Muscle layer of duodenum (tissue), 2 donors: ENCODE results near the gene WDR88.
"Not testable (repeated sequence)": the region's sequence is repeated elsewhere in the genome, so short reads cannot be mapped to it uniquely, and the experiment has no call there.

Experiments used
- H3K27ac ChIP-seq: one replicate; pipeline ENCODE4 v1.7.0; 2013; ENCODE audit warnings: mild to moderate bottlenecking, low read length
- H3K27me3 ChIP-seq: one replicate; pipeline ENCODE4 v1.7.0; 2013; ENCODE audit warnings: low read depth, mild to moderate bottlenecking, control low read depth, low read length
- H3K36me3 ChIP-seq, 2 donors: one replicate each; pipeline ENCODE4 v1.7.0; 2013; ENCODE audit warnings: low read length in 2 of 2, control low read depth in 1 of 2, mild to moderate bottlenecking in 1 of 2; ENCODE audit not compliant: insufficient read depth in 2 of 2, control insufficient read depth in 1 of 2
- H3K4me1 ChIP-seq, 2 donors: one replicate each; pipeline ENCODE4 v1.7.0; 2013; ENCODE audit warnings: low read length in 2 of 2, mild to moderate bottlenecking in 2 of 2, control low read depth in 1 of 2, moderate library complexity in 1 of 2; ENCODE audit not compliant: insufficient read depth in 2 of 2, control insufficient read depth in 1 of 2
- H3K4me3 ChIP-seq, 2 donors: one replicate each; pipeline ENCODE4 v1.7.0; 2013; ENCODE audit warnings: low read length in 2 of 2, low read depth in 1 of 2, mild to moderate bottlenecking in 1 of 2
- H3K9me3 ChIP-seq, 2 donors: one replicate each; pipeline ENCODE4 v1.7.0; 2013; ENCODE audit warnings: low read length in 2 of 2, control low read depth in 1 of 2, mild to moderate bottlenecking in 1 of 2; ENCODE audit not compliant: control insufficient read depth in 1 of 2
- donor health status: healthy.

WDR88 gene

DNA sequence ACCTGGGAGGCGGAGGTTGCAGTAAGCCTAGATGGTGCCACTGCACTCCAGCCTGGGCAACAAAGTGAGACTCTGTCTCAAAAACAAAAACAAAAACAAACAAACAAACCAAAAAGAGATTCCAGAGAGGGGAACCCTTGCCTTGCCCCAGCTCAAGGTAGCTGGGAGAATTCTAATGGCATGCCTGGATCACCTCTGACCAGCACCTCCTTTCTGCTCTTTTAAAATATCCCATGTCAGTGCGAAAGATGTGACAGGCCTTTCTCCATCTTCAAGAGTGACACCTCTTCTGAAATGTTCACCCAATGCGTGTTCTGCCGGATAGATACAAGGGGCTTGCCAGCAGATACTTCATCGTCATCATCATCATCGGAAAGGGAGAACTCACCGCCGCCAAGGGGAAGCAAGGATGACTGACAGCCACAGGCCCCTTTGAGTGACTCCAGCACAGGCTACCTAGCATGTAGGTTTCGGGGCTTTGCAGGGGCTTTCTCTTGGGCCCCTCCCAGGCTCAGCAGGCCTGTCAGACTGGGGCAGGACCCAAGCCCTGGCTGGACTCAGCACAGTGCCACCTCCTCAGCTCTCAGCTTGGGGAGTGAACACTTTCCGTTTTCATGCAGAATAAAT is 43.4 kb downstream of the WDR88 start:
- Histone ChIP-seq H3K27ac (no peak overlapping the region), H3K9me3 (no peaks in the 10 kb centered on the region), H3K4me1 (peaks cover 11 to 17% of the 10 kb centered on the region in 2 donors), H3K36me3 (peaks cover 0 to 3% of the 10 kb centered on the region in 2 donors), H3K27me3 (no peaks in the 10 kb centered on the region), H3K4me3 (no peak overlapping the region)

DNA sequence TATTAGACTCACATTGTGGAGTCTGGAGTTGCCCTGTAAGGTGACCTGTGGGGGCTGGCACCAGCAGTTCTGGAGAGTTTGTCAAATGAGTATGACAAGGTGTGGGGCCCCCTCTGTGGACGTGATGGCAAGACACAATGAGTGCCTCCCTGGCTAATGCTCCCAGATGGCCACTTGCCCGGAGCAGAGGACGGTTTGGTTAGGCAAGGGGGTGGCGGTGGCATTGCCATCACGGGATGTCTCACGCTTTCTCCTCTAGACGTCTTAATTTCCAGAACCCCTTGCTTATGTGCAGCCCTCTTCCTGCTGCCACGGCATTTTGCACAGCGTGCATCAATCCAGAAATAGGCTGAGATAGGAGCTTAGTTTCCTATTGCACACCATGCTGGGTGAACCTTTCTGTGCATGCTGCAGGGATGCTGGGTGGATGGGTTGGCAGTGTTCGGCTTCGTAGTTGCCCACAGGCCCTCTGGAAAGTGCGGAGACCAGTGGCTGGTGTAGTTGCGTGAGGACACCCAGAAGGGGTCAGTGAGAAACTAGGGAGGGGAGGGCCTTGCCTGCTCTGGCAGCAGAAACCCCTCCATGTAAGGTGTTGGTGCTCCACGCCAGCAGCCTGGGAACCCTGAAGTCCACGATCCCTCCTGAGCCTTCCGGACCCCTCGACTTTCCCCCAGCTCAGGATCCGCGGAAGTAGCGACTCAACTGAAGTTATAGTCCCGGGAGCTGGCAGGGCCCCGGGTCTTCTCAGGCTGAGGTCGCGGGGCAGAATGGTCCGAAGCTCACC is 44.2 kb downstream of the WDR88 start:
- Histone ChIP-seq H3K36me3 (peaks cover 0 to 3% of the 10 kb centered on the region in 2 donors), H3K27me3 (no peaks in the 10 kb centered on the region), H3K4me1 (peaks cover 11 to 17% of the 10 kb centered on the region in 2 donors), H3K27ac (peak overlapping the region; percentile 90), H3K9me3 (no peaks in the 10 kb centered on the region), H3K4me3 (peak overlapping the region; percentile 85 to 87)

DNA sequence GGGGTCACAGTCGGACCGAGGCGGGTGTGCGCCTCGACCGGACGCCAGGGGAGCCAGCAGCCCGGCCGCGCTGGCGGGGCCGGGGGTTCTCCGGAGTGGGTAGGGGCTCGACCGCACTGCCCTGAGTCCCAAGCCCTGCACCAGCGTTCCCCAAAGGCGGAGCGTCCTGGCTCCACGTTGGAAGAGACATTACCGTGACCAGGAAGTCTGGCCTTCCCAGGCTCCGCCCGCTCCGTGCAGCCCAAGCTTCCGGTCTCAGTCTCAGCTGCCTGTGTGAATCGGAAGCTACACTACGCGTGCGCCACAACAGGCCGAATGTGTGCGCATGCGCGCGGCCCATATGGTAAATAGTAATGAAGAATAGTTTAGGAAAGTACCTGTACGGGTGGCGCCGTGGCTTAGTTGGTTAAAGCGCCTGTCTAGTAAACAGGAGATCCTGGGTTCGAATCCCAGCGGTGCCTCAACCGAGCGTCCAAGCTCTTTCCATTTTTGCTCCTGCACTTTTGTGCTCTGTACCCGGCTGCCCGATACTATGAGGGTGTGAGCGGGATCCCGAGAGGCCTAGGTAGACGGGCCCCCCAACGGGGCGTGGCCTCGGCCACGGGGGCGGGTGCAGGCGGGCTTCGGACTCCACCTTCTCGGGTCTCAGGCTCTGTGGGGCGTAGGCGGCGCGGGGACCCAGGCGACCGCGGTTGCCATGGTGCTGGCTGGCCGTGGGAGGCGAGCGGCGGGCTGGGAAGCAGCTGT is 44.9 kb downstream of the WDR88 start:
- no peaks in the 10 kb centered on the region for H3K27me3 ChIP-seq
- H3K4me3 ChIP-seq, result peak overlapping the region; percentile 85 to 87
- no peaks in the 10 kb centered on the region for H3K9me3 ChIP-seq
- H3K4me1 ChIP-seq, result peaks cover 11 to 17% of the 10 kb centered on the region in 2 donors
- peak overlapping the region; percentile 90 for H3K27ac ChIP-seq
- H3K36me3 ChIP-seq, result peaks cover 0 to 3% of the 10 kb centered on the region in 2 donors

DNA sequence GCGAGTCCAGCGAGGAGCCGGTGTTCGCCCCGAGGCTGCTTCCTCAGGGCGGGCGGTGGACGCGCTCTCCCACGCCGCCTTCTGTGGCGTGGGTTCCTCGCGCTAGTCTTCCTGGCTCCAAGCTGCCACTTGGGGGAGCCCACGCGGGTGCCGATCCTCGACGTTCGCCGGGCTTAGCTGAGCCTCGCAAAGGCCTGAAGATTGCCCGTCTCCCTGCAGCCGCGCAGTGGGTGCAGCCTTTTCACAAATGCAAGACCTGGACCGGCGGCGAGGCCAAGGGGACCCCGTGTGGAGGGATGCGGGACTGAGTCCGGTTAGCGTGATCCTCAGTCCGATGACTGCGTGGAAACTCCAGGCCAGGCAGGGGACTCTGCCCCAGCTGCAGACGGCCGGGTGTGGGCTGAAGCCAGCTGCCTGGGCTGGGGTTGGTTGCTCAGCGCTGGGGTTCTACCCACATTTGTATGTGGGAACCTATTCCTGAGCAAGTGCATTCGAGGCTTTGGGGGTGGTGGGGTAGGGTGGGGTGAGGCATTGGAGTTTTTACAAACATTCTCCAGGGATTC is 45.6 kb downstream of the WDR88 start:
- peak overlapping the region; percentile 85 to 87 for H3K4me3 ChIP-seq

GRCh38 chr19:33186431-33187182 is 54.7 kb downstream of the WDR88 start:
- no peak overlapping the region for H3K27ac ChIP-seq
- no peaks in the 10 kb centered on the region for H3K36me3 ChIP-seq
- no peaks in the 10 kb centered on the region for H3K27me3 ChIP-seq
- H3K4me3 ChIP-seq, result no peak overlapping the region
- no peaks in the 10 kb centered on the region for H3K9me3 ChIP-seq
- H3K4me1 ChIP-seq, result peaks cover 0 to 7% of the 10 kb centered on the region in 2 donors

More for the DNA sequence above, 45.6 kb downstream of the WDR88 start:
- H3K27ac ChIP-seq, result peak overlapping the region; percentile 53
- H3K9me3 ChIP-seq, result no peaks in the 10 kb centered on the region
- H3K36me3 ChIP-seq, result peaks cover 0 to 3% of the 10 kb centered on the region in 2 donors
- H3K4me1 ChIP-seq, result peaks cover 11 to 17% of the 10 kb centered on the region in 2 donors
- no peaks in the 10 kb centered on the region for H3K27me3 ChIP-seq

DNA sequence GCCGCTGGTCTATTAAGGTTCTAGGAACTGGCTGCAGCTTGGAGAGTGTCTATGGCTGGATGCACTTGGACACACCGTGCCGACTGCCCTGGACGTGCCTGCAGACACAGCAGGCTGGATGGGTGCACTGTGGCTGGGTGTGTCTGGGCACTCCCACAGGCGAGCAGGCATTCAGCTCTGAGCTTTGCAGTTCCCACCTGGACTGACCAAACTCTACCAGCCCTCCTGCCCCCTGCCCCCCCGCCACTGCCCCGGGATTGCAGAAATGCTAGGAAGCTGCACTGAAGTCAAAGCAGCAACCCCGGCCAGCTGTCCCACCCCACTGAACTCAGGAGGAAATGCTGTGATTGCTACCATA is 55.2 kb downstream of the WDR88 start:
- Histone ChIP-seq H3K4me3 (no peak overlapping the region), H3K36me3 (no peaks in the 10 kb centered on the region), H3K4me1 (peaks cover 0 to 7% of the 10 kb centered on the region in 2 donors), H3K9me3 (no peaks in the 10 kb centered on the region), H3K27me3 (no peaks in the 10 kb centered on the region), H3K27ac (no peak overlapping the region)

DNA sequence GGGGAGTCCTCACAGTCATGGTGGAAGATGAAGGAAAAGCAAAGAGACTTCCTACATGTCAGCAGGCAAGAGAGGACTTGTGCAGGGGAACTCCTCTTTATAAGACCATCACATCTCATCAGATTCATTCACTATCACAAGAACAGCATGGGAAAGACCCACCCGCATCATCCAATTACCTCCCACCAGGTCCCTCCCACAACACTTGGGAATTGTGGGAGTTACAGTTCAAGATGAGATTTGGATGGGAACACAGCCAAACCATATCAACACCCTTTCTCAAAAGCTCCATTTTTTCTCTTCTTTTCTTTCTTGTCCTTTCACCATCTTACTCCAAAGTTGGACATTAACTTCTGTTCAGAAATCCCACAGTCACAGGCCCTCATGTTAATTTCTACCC is 57.5 kb downstream of the WDR88 start:
- H3K4me1 ChIP-seq, result peaks cover 0 to under 1% of the 10 kb centered on the region in 2 donors
- H3K4me3 ChIP-seq, result no peak overlapping the region
- no peaks in the 10 kb centered on the region for H3K36me3 ChIP-seq
- H3K27me3 ChIP-seq, result peaks cover 4% of the 10 kb centered on the region
- no peaks in the 10 kb centered on the region for H3K9me3 ChIP-seq
- no peak overlapping the region for H3K27ac ChIP-seq

DNA sequence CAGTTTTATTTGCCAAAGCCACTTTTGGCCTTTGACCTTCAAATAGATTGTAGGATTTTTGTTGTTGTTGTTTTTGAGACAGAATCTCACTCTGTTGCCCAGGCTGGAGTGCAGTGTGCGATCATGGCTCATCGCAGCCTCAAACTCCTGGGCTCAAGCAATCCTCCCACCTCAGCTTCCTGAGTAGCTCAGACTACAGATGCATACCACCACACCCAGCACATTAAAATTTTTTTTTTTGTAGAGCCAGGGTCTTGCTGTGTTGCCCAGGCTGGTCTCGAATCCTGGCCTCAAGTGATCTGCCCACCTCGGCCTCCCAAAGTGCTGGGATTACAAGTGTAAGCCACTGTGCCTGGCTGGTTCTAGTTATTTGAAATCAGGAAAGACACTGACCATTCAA is 59.2 kb downstream of the WDR88 start:
- not testable (repeated sequence) for H3K27ac ChIP-seq, H3K27me3 ChIP-seq, H3K9me3 ChIP-seq, H3K4me3 ChIP-seq, H3K36me3 ChIP-seq
- H3K4me1 ChIP-seq, result peaks cover 0 to 11% of the 10 kb centered on the region in 2 donors

- peaks cover 4% of the 10 kb centered on the region for H3K27me3 ChIP-seq
- no peak overlapping the region for H3K4me3 ChIP-seq
- H3K4me1 ChIP-seq, result peaks cover 0 to 15% of the 10 kb centered on the region in 2 donors
- no peaks in the 10 kb centered on the region for H3K36me3 ChIP-seq
- H3K9me3 ChIP-seq, result no peaks in the 10 kb centered on the region
- H3K27ac ChIP-seq, result no peak overlapping the region
These were observed 59.6 kb downstream of the WDR88 start for GRCh38 chr19:33191501-33191900.

DNA sequence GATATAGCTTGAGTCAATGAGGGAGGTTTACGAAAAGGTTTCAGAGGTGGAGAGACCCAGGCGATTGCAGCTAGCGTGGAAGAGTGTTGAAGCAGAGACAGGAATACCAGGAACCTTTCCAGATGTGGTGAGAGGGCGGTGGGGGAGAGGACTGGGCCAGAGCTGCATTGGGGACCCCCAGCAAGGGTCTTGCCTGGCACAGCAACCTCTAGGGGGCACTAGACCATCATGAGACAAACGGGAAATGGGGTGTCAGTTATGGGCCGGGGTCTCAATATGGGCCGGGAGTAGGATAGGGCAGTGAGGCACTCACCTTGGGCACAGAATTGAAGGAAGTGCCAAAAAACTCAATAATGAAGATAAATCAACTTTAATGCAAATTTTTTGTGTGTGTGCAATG is 60.1 kb downstream of the WDR88 start:
- H3K4me3 ChIP-seq, result no peak overlapping the region
- no peak overlapping the region for H3K27ac ChIP-seq
- peaks cover 4% of the 10 kb centered on the region for H3K27me3 ChIP-seq
- peaks cover 0 to 15% of the 10 kb centered on the region in 2 donors for H3K4me1 ChIP-seq
- no peaks in the 10 kb centered on the region for H3K36me3 ChIP-seq
- H3K9me3 ChIP-seq, result no peaks in the 10 kb centered on the region
